Adrenal gland (tissue), 5 donors: ENCODE results near the gene ZNF324B.

Experiments
- CTCF ChIP-seq, 6 experiments: fragments of 450-650 bp in 4 of 6; fragments of 200-600 bp in 2 of 6; sonication (generic) in 1 of 6; IDR thresholded peaks; 1 replicate in 5 of 6; 2 replicates in 1 of 6; pipeline versions ENCODE4 v1.5.1 to v1.8.0; 2016 to 2021; ENCODE audit warnings: antibody characterized with exemption in 6 of 6, mild to moderate bottlenecking in 2 of 6, moderate library complexity in 1 of 6
- POLR2A ChIP-seq, 2 donors: fragments of 450-650 bp; IDR thresholded peaks; one replicate each; pipeline ENCODE4 v1.6.1; 2017; ENCODE audit warnings: antibody characterized with exemption in 2 of 2, mild to moderate bottlenecking in 2 of 2, moderate library complexity in 1 of 2
- donor health status: DM: no; HTN: no; CAD: no.

- TF ChIP-seq CTCF (IDR thresholded peaks at IDR 0.05) (no peak), POLR2A (IDR thresholded peaks at IDR 0.05) (no peak)
Measured at GRCh38 chr19:58468216-58468839, 16.9 kb downstream of the ZNF324B start.
